COLO829 (cell line): ENCODE measurements around the gene DEPDC4.
"Not testable (repeated sequence)": the region's sequence is repeated elsewhere in the genome, so short reads cannot be mapped to it uniquely, and the experiment has no call there.

ENCODE experiments used
- DNase-seq: peaks from one replicate; pipeline ENCODE4 v3.0.0; 2012; ENCODE audit warnings: low spot score

DEPDC4 gene

DNA sequence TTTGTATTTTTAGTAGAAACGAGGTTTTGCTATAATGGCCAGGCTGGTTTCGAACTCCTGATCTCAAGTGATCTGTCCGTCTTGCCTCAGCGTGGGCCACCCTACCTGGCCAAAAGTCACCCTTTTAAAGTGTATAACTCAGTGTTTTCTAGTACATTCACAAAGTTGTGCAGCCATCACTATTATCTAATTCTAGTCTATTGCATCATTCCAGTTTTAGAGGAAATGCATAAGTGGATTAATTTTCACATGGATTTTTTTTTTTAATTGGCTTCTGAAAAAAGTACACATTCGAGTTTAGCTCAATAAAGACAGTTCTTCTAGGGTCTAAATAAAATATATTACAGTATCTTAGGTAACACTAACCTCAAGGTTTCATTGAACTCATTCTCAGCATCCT, 3.7 kb downstream of the DEPDC4 start:
- DNase-seq, result no peak

DNA sequence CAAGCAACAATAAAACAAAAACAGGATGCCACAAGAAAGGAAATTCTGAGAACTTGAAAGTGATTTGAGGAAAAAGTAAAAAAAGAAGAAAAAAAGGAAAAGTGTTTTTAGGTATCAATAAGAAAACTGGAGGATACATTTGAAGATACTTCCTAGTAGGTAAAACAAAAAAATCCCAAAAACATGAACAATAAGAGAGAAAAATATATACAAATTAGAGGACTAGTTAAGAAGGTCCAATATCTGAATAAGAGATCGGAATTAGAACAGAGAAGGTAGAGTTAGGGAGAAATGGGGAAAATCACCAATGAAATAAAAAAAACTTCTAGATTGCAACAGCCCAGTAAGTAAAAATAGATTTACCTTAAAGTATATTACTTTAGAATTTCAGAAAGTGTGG, 8.8 kb downstream of the DEPDC4 start:
- DNase-seq, result no peak

GRCh38 chr12:100254876-100255275, 12.0 kb downstream of the DEPDC4 start:
- DNase-seq, result no peak

- DNase-seq, result no peak
Measured at GRCh38 chr12:100253437-100253836, 13.4 kb downstream of the DEPDC4 start.

GRCh38 chr12:100251917-100252316, 15.0 kb downstream of the DEPDC4 start:
- no peak for DNase-seq

DNA sequence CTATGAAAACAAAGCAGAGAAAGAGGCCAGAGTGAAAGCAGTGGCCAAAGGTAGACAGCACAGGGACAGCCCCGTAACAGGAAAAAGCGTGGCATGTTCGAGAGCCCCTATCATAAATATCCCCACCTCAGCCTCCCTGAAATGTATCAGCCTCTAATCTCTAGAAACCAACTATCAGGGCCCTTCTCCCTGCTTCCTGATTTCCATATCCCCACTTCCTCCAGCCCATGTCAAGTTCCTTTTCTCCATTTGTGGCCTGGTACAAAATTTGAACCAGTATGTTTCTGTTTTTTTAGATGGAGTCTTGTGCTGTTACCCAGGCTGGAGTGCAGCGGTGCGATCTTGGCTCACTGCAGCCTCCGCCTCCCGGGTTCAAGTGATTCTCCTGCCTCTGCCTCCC, 16.9 kb downstream of the DEPDC4 start:
- no peak for DNase-seq

DNA sequence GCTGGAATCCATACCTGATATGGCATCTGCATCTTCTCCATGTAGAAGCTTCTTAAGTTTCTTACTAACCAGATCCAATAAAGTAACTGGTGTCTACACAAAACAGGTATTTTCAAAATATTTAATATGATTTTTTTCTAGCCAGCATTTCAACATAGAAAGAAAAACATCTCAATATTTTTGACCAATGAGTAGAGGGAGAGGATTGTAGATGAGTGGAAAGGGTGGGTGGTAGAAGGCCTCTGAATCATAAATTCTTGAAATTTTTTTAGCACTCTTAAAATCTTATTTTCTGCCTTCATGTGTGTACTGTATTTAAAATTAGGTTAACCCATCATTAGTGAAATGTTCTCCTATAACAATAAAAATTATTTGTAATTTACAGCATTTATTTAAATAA, 18.0 kb downstream of the DEPDC4 start:
- DNase-seq, result no peak

- no peak for DNase-seq
Measured at GRCh38 chr12:100247765-100248164, 19.1 kb downstream of the DEPDC4 start.

- no peak for DNase-seq
Measured at GRCh38 chr12:100243137-100243536, 23.7 kb downstream of the DEPDC4 start.

DNA sequence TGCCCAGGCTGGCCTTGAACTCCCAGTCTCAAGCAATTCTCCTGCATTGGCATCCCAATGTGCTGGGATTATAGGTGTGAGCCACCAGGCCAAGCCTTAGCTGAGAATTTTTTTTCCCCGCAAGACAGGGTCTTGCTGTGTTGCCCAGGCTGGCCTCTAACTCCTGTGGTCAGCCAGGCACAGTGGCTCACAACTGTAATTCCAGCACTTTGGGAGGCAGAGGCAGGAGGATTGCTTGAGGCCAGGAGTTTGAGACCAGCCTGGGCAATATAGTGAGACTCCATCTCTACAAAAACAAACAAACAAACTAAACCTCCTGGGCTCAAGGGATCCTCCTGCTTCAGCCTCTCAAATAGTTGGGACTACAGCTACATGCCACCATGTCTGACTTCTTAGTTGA, 27.3 kb downstream of the DEPDC4 start:
- no peak for DNase-seq

DNA sequence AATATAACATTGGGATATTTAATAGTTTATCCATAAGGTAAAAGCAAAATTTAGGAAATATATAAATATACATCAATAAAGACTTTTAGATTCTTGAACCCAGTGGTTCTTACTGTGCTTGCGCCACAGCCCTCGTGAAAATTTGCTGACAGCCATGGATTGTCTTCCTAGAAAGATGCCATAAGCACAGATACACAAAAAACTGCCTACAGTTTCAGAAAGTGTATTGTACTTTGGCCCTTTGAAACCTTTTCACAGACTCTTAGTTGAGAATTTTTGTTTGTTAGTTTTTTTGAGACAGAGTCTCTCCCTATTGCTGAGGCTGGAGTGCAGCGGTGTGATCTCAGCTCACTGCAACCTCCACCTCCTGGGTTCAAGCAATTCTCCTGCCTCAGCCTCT, 28.1 kb downstream of the DEPDC4 start:
- DNase-seq, result no peak

GRCh38 chr12:100234591-100235304, 32.1 kb downstream of the DEPDC4 start:
- peak; percentile 35 for DNase-seq

DNA sequence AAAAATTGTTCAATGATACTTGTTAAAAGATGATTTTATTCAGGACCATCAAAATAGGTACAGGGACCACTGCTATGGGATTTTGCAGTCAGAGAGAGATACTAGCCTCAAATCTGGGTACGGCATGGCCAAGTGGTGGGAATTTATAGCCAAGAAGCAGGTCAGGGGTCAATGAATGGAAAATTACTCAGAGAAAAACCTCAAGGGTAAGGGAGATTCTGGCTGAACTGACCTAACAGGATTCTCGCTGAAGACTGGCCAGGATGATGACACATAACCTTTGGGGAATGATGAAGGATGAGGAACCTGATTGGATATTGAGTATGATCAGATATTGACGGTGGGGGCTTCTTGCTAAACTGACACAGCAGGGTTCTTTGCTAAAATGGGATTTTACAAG, 32.7 kb downstream of the DEPDC4 start:
- no peak for DNase-seq

DNA sequence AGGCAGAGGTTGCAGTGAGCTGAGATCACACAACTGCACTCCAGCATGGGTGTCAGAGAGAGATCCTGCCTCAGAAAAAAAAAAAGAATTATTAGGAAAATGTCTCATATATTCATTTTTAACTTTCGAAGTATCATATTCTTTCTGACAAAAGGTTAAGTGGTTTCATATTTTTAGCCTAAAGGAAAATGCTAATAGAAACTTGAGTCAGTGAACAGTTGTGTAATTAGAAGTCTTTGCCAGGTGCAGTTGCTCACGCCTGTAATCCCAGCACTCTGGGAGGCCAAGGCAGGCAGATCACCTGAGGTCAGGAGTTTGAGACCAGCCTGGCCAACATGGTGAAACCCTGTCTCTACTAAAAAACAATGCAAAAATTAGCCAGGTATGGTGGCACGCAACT, 35.0 kb downstream of the DEPDC4 start:
- not testable (repeated sequence) for DNase-seq

DNA sequence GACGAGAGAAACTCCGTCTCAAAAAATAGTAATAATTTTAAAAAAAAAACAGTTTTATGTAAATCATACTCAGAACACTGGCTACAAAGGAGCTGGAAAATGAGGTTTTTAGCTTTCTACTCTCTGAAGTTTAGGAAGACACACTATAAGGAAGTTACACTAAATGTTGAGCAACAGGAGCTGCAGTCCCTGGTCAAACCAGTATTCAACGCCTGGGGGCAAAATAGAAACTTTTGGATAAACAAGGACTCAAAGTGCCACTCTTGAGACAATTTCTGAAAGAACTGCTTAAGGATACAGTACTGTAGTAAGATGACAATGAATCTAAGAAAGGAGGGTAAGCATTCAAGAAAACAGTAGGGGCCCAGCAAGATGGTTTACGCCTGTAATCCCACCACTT, 37.0 kb downstream of the DEPDC4 start:
- DNase-seq, result no peak

- DNase-seq, result no peak
Measured at GRCh38 chr12:100229036-100229635, 37.7 kb downstream of the DEPDC4 start.

DNA sequence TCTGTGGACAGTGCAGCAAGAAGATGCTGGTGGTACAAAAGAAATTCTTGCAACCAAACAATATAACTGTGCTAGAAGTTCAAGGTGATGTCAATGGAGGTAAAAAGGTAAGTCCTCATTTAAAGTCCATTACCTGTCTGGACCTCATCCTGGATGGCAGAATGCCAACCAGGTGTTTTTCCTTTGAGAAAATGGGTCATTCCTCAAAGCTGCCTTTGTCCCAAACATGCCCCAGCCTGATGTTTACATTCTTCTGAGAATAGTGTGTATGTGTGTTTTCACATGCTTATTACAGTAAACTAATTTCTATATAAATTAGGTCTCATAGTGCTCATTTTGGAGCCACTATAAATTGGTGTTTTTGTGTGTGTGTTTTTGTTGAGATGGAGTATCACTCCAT, 41.4 kb downstream of the DEPDC4 start:
- no peak for DNase-seq

DNA sequence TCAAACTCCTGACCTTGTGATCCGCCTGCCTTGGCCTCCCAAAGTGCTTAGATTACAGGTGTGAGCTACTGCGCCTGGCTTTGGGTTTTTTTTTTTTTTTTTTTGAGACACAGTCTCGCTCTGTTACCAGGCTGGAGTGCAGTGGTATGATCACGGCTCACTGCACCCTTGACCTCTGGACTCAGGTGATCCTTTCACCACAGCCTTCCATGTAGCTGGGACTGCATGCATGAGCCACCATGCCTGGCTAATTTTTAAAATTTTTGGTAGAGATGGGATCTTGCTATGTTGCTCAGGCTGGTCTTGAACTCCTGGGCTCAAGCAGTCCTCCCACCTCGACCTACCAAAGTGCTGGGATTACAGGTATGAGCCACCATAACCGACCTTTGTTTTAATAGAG, 44.7 kb downstream of the DEPDC4 start:
- not testable (repeated sequence) for DNase-seq

DNA sequence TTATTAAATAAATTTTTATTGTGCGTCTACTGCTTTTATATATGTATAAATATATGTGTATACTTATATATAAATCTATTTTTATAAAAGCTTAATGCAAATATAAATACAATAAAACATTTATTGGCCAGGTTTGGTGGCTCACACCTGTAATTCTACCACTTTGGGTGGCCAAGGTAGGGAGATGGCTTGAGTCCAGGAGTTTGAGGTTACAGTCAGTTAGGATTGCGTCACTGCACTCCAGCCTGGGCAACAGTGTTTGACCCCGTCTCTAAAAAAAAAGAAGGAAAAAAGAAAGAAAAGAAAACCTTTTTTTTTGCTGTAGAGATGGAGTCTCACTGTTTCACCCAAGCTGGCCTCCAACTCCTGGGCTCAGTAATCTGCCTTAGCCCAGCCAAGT, 45.4 kb downstream of the DEPDC4 start:
- no peak for DNase-seq

- DNase-seq, result no peak
Measured at GRCh38 chr12:100219328-100220109, 47.4 kb downstream of the DEPDC4 start.

DNA sequence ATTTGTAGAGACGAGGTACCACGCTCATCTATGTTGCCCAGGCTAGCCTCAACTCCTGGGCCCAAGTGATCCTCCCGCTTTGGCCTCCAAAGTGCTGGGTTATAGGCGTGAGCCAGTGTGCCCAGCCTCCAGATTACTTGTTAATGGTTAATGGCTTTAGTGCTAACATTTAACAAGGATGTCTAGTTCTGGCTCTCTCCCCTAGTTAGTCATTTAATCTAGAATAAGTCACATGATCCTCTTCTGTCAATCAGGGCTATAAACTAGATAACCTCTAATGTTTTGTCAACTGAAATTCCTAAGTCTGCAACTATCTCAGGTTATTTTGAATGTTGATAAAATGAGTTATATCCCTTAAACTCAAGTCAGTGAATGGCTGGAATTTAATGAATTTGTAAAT, 50.5 kb downstream of the DEPDC4 start:
- DNase-seq, result no peak

- DNase-seq, result no peak
Measured at GRCh38 chr12:100215209-100215608, 51.7 kb downstream of the DEPDC4 start.

- no peak for DNase-seq
Measured at GRCh38 chr12:100214518-100214917, 52.4 kb downstream of the DEPDC4 start.
